GM19035 (cell line): ENCODE results near the gene TCF19.
"Not testable (repeated sequence)": the region's sequence is repeated elsewhere in the genome, so short reads cannot be mapped to it uniquely, and the experiment has no call there.

Experiments
- ATAC-seq: cut with Tn5 transposase; IDR thresholded peaks from one replicate; pipeline ENCODE4 v1.9.1; 2021; ENCODE audit not compliant: unreplicated experiment

TCF19 gene

DNA sequence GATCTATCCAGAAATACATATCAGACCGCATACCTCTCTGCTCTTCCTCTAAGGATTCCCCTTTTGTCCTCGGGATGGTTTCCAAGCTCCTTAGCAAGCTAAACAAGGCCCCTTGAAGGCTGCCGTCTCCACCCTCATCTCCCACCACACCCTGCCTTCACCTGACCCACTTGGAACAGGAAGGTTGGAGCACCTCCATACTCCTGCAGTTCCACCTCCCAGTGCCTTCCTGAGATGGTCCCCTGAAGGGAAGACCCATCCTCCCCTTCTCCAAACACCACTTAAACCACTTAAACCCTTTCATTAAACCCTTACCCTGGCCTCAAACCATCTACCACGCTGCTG, 20.6 kb downstream of the TCF19 start:
- ATAC-seq: no peak

DNA sequence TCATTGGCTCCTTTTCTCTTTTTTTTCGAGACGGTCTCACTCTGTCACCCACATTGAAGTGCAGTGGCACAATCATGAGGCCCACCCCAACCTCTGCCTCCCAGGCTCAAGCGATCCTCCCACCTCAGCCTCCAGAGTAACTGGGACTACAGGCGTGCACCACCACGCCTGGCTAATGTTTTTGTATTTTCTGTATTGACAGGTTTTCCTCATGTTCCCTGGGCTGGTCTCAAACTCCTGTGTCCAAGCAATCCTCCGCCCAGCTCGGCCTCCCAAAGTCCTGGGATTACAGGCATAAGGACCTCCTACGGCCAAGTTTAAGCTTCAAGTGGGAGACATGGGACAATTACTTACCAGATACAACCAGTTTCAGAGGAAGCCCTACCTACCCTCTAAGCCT, 21.5 kb downstream of the TCF19 start:
- no peak for ATAC-seq

DNA sequence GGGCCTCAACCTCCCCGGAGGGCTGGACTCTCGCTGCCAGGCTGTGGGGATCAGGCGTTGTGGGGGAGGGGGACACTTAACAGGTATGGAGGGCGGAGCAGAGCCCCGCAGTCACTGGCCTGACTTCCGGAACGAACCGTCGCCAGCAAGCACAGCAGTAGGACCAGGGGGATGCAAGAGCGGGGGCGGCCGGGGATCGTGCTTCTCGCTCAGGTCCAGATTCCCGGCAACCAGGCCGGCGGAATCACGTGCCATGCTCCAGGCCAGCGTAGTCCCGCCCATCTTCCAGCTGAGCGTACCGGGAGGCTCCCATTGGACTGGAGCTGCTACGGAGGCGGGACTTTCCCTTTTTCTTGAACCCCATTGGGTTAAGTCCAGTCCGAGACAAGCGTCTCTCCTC, 22.1 kb downstream of the TCF19 start:
- ATAC-seq: no peak

DNA sequence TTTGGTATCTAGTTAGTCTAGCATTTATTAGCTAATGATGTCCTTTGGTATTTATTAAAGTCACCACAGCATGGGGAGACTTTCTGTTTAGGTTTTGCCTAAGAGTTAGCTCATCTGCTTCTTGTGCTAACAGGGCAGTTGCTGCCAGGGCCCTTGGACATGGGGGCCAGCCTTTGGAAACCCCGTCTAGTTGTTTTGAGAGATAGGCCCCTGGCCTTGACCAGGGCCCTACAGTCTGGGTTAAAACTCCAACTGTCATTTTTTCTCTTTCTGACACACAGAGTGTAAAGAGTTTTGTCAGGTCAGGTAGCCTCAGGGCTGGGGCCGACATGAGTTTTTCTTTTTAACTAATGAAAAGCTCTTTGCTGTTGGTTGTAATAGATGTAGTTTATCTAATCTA, 24.9 kb downstream of the TCF19 start:
- ATAC-seq: not testable (repeated sequence)

DNA sequence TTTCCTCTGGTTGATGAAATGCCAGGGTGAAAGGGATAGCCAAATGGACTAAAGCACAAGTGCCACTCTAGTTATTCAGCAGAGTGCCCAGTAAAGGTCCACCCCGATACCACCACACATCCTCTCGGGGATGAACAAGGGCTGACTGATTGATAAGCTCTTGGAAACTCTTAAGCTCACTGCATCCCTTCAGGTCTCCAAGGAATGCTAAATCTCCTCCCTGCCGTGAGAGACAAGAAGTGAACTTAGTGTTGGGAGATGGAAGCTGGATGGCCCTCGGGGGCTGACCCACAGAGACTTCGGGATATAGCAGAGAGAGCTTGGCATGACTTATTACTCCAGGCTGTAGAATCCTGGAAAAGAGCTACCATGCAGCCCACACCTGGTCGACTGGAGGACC, 25.5 kb downstream of the TCF19 start:
- ATAC-seq: not testable (repeated sequence)

DNA sequence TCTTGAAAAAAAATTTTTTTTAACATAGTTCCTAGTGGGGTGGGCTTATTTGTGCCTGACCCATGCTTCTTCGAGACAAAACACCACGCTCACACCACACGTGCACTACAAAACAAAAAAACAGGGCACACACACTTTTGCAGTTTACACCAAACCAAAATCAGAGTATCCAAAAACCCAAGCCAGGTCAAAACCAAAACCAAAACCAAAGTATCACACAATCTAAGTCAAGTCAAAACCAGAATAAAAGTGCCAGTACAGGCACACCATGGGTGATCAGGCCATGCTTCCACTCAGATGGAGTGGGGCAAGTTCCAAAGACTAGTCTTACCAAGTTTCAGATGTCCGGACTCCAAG, 27.3 kb downstream of the TCF19 start:
- ATAC-seq: not testable (repeated sequence)

DNA sequence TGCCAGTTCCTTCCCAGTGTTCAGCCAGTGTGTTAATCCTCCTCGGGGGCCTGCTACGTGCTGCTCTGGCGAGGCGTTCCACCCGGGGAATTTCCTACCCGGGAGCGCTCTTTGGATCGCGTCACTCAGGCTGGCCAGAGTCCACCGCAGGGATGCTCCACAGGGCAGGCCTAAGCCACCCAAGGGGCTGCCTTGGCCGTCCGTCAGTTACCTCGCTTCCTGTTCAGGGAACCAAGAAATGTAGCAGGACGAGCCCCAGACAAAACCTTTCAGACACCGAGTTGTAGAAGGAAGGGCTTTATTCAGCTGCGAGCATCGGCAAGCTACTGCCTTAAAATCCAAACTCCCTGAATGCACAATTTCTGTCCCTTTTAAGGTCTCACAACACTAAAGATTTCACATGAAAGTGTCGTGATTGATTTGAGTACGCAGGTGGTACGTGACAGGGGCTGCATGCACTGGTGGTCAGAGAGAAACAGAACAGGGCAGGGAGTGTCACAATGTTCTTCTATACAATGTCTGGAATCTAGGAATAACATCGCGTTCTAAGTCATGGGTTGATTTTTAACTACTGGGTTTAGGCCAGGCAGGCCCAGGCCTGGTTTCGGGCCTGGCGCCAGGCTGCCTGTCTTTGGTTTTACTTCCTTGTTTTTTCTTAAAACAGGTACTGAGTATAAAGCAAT, 27.8 kb downstream of the TCF19 start:
- ATAC-seq: no peak

DNA sequence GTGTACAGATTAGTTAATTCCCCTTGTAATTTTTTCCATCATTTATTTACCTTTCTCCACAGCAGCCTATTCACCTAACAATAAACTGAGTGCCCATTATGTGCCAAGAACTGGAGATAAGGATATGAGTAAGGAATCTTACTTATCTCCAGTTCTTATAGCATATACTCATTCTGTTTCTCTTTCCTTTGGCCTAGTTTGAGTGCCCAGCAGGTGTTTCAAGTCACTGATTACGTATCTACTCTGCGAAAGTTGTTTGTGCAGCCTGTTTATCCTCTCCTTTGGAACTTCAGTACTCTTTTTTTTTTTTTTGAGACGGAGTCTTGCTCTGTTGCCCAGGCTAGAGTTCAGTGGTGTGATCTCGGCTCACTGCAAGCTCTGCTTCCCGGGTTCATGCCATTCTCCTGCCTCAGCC, 29.4 kb downstream of the TCF19 start:
- no peak for ATAC-seq

DNA sequence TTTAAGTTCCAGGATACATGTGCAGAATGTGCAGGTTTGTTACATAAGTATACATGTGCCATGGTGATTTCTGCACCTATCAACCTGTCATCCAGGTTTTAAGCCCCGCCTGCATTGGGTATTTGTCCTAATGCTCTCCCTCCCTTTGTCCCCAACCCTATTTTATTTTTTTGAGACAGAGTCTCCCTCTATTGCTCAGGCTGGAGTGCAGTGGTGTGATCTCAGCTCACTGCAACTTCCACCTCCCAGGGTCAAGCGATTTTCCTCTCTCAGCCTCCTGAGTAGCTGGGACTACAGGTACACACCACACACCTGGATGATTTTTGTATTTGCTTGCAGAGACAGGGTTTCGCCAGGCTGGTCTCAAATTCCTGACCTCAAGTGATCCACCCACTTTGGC, 30.8 kb downstream of the TCF19 start:
- ATAC-seq: not testable (repeated sequence)

DNA sequence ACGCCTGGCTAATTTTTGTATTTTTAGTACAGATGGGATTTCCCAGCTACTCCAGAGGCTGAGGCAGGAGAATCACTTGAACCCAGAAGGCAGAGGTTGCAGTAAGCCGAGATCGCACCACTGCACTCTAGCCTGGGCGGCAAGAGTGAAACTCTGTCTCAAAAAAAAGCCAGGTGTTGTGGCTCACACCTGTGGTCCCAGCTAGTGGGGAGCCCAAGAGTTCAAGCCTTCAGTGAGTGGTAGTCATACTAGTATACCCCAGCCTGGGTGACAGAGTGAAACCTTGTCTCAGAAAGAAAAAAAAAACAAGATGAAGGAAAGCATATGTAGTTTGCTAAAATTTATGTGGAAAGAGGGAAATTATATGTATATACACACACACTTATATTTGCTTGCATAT, 32.1 kb downstream of the TCF19 start:
- no peak for ATAC-seq

DNA sequence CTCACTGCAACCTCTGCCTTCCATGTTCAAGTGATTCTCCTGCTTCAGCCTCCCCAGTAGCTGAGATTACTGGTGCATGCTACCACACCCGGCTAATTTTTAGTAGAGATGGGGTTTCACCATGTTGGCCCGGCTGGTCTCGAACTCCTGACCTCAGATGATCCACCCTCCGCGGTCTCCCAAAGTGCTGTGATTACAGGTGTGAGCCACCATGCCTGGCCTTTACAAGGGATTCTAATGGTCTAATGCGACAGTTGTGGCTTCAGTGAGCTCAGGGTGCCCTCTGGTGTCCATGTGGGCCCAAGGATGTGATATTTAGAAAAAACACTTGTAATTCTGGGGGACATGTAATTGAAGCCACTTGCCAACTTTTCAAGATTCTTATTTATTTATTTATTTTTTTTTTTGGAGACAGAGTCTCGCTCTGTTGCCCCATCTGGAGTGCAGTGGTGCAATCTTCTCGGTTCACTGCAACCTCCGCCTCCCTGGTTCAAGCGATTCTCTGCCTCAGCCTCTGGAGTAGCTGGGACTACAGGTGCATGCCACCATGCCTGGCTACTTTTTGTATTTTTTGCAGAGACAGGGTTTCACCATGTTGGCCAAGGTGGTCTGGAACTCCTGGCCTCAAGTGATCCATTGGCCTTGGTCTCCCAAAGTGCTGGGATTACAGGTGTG, 34.2 kb downstream of the TCF19 start:
- ATAC-seq: not testable (repeated sequence)

DNA sequence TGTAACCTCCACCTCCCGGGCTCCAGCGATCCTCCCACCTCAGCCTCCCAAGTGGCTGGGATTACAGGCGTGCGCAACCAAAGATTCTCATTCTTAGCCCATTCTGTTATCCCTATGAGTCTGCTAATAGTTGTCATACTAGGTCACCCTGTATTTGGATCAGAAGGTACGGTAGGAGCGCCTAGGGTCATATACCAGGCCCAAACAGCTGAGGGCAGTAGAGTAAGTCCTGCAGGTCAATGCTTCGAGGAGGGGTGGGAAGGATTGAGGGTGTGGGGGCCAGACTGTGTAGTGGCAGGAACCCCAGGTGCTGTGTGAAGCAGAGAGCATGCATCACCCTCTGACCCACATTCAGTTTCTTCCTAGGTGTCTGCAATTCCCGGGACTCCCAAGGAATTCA, 34.8 kb downstream of the TCF19 start:
- ATAC-seq: no peak

DNA sequence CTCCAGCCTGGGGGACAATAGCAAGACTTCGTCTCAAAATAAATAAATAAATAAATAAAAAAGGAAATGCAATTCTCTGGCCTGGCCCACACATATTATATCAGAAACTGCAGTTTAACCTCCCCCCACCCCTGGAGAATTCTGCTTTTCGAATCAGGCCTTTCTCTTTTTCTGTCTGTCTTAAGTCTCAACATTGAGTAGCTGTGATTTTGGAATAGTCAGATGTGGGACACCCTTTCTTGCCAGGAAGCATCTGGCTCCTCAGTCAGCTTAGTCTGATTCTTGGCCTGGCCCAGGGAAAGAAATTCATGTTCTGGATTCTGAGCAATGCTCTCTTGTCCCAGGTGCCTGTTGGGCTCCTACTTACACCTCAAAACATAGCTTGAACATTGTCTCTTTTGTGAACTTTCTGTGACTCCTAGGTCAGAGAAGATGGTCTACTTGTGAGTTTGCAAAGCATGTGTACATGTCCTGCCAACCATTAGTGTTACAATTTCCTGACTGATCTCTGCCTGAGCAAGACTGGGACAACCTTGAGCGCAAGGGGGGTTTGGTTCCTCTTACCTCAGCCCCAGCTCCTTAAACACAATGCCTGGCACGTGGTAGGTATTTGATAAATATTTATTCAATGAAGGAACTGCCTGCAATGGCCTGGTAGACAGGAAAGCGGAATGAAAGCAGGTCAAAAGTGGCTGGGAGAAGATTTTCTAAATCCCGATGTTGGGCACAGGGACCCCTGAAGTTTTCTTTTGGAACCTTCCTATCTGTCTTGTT, 35.9 kb downstream of the TCF19 start:
- ATAC-seq: no peak

DNA sequence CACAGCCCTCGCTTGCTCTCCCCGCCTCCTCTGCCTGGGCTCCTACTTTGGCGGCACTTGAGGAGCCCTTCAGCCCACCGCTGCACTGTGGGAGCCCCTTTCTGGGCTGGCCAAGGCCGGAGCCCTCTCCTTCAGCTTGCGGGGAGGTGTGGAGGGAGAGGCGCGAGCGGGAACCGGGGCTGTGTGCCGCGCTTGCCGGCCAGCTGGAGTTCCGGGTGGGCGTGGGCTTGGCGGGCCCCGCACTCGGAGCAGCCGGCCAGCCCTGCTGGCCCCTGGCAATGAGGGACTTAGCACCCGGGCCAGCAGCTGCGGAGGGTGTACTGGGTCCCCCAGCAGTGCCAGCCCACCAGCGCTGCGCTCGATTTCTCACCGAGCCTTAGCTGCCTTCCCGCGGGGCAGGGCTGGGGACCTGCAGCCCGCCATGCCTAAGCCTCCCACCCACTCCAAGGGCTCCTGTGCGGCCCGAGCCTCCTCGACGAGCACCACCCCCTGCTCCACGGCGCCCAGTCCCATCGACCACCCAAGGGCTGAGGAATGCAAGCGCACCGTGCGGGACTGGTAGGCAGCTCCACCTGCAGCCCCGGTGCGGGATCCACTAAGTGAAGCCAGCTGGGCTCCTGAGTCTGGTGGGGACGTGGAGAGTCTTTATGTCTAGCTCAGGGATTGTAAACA, 37.1 kb downstream of the TCF19 start:
- ATAC-seq: not testable (repeated sequence)

DNA sequence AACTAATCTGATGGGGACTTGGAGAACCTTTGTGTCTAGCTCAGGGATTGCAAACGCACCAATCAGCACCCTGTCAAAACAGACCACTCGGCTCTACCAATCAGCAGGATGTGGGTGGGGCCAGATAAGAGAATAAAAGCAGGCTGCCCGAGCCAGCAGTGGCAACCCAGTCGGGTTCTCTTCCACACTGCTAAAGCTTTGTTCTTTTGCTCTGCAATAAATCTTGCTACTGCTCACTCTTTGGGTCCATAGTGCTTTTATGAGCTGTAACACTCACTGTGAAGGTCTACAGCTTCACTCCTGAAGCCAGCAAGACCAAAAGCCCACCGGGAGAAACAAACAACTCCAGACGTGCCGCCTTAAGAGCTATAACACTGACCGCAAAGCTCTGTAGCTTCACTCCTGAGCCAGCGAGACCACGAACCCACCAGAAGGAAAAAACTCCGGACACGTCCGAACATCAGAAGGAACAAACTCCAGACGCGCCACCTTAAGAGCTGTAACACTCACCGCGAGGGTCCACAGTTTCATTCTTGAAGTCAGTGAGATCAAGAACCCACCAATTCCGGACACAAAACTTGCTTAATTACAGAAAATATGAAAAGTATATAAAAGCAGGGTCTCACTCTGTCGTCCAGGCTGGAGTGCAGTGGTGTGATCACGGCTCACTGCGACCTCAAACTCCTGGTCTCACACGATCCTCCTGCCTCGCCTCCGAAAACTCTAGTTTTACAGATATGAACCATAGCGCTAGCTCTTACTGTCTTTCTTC, 38.0 kb downstream of the TCF19 start:
- ATAC-seq: not testable (repeated sequence)

DNA sequence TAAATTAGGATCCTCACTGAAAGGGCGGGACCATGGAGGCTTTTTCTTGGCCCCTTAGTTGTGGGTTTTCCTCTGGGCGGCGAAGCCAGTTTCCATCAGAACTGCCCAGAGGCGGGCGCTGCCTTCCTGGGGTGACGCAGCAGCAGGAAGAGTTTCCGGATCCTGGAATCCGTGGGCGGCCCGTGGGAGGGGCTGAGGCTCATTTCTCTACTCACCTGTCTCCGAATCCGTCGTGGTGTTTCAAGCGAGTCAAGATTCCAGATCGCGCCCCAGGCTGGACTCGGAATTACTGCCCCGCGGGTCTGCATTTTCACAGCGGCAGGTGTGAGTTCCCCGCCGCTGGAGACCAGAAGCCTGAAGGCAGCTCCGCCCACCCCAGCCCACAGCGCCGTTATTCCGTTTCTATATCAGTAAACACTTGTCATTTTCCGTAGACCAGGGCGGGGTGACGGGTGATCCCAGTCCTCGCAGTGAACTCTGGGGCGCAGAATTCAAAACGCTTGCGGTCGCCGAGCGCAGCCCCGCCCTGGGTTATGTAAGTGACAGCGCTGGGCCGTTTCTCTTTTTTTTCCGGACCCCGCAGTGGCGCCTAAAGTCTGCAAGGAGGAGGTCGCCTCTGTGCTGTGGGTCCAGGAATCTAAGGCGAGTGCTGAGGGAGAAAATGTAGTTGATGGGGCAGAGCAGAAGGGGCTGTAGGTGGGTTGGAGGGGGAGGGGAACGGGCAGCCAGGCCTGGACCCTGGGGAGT, 39.3 kb downstream of the TCF19 start:
- peak; percentile 72 for ATAC-seq

DNA sequence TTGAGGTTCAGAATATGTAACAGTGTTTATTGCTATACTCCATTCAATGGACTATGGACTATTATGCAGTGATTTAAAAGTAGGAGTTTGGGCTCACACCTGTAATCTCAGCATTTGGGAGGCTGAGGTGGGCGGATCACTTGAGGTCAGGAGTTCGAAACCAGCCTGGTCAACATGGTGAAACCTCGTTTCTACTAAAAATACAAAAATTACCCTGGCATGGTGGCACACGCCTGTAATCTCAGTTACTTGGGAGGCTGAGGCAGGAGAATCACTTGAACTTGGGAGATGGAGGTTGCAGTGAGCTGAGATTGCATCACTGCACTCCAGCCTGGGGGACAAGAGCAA, 40.7 kb downstream of the TCF19 start:
- not testable (repeated sequence) for ATAC-seq

DNA sequence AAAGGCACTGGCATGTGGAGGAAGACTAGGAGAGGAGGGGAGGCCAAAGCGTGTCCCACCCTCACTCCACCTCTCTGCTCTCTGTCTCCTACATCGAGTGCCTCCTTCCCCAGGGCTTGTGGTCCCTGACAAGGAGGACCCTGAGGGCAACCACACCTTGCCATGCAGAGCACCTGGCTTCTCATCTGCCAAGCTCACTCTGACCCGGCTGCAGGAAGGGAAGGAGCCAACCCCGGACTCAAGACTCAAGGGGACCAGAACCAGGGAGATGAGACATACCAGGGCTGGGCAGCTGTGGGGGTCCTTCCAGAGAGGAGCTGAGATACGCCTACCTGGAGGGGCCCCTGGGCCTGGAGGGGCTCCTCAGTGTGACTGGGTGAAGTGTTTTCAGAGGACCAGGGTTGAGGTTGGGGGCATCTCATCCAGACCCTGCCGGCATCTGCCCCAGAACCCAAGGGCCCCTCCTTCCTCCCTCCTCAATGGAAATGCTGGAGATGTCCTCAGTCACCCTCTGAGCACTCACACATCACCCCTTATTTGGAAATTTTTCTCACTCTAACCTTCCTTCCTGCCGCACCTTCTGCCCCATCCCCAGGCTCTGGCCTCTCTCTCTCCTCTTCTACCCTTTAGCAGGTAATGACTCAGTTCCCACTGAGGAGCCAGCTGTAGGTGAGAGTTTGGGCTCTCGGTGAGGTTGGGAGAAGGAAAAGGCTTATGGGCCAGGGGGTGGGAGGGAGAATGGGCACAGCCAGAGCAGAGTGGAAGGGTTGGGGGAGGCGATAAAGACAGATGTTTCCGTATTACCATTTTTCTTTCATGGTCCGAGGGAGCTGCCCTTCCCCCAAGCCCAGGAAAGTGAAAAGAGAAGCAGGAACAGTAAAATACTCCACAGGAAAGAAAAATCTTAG, 44.1 kb downstream of the TCF19 start:
- ATAC-seq: no peak

DNA sequence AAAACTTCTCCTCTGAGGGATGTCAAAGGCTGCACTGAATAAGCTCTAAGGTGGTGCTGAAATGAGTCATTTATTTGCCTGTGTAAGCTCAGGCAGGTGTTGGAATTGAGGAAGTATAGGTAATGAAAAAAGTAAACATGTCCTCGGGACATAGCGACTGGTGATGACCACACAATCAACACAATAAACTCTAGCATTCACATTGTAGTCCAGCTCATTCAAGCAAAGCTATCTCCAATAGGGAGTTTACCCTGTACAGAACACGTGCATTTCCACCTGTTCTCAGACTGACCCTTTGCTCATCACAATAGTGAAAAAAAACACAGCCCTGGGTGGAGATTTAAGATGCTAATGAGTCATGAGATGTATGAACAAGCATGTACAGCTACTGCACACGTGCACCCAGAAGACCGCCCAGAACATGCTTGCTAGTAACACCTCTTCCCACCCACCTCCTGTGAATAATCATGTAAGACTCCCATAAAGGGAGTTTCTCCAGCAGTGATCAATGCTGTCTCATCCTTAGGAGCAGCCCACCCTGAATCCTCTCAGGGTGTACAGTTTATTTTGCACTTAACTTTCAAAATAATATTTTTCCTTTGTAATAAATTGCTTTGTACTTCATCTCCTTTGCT, 45.1 kb downstream of the TCF19 start:
- peak; percentile 57 for ATAC-seq
